ELR (cell line): Measurements from ENCODE around the gene HS1BP3.

ENCODE experiments used
- DNase-seq: peaks from one replicate; pipeline ENCODE4 v3.0.0-alpha.2; 2015; ENCODE audit warnings: low read depth

Gene HS1BP3

DNA sequence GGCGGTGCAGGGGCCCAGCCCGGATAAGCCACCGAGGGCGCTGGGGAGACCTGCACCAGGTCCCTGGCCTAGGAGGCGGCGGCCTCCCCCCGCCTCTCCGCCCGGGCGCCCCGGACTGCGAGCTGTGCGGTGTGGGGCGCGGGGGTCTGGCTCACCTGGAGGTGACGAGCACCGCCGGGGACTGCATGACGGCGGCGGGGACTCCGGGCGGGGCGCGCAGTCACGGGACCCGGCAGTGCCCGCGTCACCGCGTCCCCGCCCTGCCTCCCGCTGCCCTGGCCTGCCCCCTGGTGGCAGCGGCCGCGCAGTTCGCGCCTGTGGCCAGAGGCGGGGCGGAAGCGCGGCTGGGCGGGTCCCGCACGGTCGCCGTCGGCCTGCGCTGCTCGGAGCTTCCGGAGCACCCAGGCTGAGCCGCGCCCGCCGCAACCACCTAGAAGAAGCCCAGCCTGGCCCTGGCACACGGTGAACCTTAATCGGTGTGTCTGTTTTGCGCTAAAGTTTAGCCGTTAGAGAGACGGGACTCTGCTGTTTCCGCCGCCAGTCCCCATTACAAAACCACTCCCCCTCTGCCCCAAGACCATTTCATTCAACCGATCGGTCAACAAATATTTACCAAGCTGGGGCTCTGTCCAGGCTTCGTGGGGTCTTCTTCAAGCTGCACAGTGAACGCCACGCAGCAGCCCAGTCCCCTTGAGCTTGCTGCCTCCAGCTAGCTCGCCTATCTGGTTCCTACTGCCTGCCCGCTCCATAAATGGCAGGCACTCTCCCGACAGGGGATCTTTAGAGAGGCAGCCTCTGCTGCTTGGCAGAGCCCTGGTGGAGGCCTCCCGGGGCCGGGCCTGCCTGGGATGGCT is at the start of gene HS1BP3:
HS1BP3 (minus strand) TSS at position 222 of the 854 bp plus-strand sequence; CDS start at position 187, 35 bp downstream.
- DNase-seq: peak; percentile 83

- DNase-seq: no peak
These were observed 48.2 kb upstream of the HS1BP3 start for GRCh38 chr2:20698916-20699613.

- no peak for DNase-seq
These were observed 46.5 kb upstream of the HS1BP3 start for GRCh38 chr2:20697322-20697934.

DNA sequence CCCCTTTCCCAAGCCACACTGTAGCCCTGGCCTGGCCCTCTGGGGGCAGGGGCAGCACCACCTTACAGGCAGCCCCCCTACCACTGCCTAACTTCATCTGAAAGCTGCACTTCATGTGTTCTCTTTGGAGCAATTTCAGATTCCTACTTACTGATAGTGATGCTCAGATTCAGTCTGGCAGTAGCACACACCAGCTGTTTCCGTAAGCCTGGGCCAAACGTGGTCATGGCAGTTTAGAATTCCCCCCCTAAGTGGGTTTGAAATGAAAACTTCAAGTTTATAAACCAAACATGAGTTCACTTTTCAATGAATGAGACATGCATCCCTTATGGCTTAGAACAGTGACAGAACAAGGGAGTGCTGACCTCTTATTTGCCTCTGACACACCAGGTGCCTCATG is 45.5 kb upstream of the HS1BP3 start:
- DNase-seq: no peak

- DNase-seq: no peak
These were observed 42.4 kb upstream of the HS1BP3 start for GRCh38 chr2:20693317-20693716.

GRCh38 chr2:20692081-20692480 is 41.2 kb upstream of the HS1BP3 start:
- DNase-seq: no peak

GRCh38 chr2:20691076-20691734 is 40.3 kb upstream of the HS1BP3 start:
- no peak for DNase-seq

DNA sequence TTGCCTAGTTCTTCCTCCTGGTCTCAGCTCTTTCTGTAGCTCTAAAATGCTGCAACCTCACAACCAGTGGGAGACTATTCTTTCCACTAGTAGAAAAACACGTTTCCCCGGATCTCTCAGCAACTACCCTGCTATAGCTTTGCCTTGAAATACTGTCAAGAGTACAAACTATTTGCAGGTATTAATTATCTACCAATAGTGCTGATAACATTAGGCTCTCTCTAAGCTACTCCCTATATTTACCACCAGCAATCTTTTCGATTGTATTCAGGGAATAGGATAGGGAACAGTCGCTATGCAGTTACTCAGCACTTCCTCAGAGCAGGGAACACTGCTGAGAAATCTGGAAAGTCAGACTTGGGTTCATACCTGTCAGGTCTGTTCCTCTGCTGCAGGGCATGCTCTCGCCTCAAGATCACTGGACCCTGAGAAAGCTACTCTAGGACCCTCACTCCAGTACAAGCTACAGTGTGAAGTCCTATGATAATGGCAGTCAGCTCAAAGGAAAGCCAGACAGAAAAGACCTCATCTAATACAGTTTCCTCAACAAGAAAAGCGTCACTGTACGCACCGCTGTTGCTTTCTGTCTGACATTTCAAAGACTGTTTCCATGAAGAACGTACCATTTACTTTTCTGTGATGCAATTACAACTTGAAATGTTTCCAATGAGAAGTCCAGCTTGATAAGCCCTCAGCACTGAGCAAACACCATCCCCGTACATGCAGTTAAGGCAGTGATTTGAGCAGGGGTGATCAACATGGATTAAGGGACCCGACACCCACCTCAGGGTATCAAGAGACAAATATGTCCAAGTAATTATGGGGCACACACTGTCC is 38.7 kb upstream of the HS1BP3 start:
- DNase-seq: no peak

DNA sequence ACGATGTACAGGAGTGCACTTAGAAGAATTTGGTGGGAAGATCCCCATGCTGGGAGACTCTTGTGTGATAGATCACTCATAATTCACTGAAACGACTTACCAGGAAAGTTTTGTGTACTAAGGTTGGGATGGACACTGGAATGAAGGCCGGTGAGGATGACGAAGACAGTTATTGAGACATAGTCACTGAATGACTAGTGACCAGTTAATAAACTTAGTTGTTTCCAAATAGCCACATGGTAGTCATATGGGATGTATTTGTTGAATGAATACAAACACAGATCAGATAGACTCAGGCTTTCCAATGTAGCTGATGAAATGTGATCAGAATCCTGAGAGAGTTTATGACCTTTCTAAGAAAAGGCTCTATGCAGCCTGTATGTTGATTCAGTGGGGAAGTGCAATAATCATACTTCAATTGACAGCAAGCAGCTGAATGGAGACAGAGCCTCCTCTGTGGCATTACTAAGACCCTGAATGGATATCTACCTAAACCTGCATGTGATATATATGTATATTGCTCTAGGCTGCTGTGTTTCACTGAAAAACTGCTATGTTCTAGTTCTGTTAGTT is 36.4 kb upstream of the HS1BP3 start:
- no peak for DNase-seq

GRCh38 chr2:20684581-20685063 is 33.7 kb upstream of the HS1BP3 start:
- no peak for DNase-seq

GRCh38 chr2:20682167-20682920 is 31.4 kb upstream of the HS1BP3 start:
- DNase-seq: peak; percentile 29

GRCh38 chr2:20680744-20681375 is 30.0 kb upstream of the HS1BP3 start:
- DNase-seq: no peak

GRCh38 chr2:20678780-20679179 is 27.9 kb upstream of the HS1BP3 start:
- DNase-seq: no peak

- no peak for DNase-seq
These were observed 27.1 kb upstream of the HS1BP3 start for GRCh38 chr2:20678086-20678395.

DNA sequence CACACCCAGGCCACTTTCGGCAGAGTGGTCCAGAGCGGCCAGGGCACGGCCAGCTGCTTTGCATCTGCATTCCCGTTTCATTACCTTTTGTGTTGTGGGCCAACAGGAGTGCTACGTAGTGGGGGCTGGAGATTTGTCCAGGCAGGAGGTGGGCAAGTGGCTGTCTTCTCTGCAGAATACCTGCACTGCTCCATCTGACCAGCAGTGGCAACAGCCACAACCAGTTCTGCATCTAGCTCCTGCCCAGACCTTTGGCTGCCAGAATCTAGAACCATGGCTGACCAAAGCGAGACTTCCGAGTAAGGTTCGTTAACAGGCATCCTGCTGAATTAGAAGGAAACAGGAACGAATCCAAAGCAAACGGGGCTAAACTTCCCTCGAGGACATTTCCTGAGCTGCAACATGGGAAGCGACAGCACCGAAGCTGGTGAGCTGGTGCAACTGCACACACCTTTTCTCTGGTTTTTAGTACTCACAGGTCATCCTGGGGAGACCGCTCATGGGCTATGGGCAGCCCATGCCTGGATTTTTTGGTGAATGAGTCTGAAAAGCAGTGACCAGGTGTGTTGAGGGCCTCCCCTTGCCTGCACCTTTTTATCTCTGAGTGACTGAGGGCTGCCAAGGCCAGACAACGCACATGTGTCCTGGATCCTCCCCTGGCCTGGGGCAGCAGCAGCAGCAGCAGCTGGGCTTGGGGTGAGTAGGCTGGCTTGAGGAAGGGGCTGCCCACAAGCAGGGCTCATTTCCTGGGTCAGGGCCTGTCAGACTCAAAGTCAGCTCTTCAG is 26.6 kb upstream of the HS1BP3 start:
- DNase-seq: no peak

- DNase-seq: no peak
These were observed 25.7 kb upstream of the HS1BP3 start for GRCh38 chr2:20676353-20677215.

DNA sequence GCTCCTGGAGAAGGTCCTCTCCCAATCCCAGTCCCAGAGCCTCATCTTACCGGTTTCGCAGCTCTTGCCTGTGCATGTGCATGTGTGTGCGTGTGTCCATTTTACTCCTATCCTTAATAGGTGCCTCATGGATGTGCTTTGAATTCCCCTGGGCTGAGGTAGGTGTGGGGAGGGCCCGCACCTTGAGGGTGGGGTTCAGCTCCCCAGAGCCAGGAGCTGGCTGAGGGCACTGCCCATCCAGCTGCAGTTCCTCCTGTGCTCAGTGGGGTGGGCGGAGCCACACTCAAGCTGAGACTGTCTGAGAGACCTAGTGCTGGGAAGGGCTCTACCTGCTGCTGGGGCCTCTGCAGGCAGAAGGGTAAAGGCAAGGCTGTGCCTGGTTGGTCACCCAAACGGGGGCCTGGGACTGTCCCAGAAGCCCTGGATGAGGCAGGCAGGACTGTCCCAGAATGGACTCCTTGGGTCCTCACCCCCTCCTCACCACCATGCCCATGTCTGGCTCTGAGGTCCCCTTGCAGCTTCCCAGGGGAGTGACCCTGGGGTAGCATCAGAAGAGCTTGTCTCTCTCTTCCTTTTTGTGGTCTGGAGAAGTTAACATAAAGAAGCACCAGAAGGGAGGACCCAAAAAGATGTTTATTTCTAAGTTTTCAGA is 24.9 kb upstream of the HS1BP3 start:
- peak; percentile 41 for DNase-seq
